ENCODE data around the gene MOBP. TPM values are rescaled to one million over a fixed set of nuclear protein-coding genes. Genes with fewer than 3 reads are reported as not detected.

Gene MOBP
- total and polyA plus RNA-seq, 4 experiments from 2014 or later = not detected

DNA sequence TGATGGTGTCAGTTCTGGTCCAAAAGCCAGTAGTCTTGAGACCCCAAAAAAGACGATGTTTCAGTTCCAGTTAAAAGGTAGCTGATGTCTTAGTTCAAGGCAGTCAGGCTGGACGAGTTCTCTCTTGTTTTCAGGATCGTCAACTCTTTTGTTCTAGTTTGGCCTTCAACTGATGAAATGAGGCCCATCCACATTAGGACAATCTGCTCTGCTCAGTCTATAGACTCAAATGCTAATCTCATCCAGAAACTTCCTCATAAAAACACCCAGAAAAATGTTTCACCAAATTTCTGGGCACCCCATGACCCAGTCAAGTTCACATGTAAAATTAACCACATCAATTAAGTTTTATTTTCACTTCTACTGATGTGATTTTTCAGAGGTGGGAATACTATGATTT lies 74.0 kb downstream of the MOBP start:
- Mint-ChIP-seq H3K27ac (no peak overlapping the region), H3K4me3 (no peak overlapping the region), H3K27me3 (peaks cover 6 to 11% of the 10 kb centered on the region in 2 donors), H3K4me1 (peaks cover 4 to 5% (median 4%) of the 10 kb centered on the region in 4 donors), H3K9me3 (no peaks in the 10 kb centered on the region), H3K36me3 (no peaks in the 10 kb centered on the region)
- Histone ChIP-seq H3K27ac (ENCODE audit: low read depth, low read length) (no peak overlapping the region), H3K27me3 (ENCODE audit: insufficient read depth, low read length) (no peaks in the 10 kb centered on the region), H3K9me3 (ENCODE audit: control insufficient read depth in 1 of 2, low read length in 2 of 2) (no peaks in the 10 kb centered on the region), H3K4me1 (ENCODE audit: insufficient read depth, low read length) (no peaks in the 10 kb centered on the region), H3K36me3 (ENCODE audit: insufficient read depth, low read length) (no peaks in the 10 kb centered on the region), H3K4me3 (ENCODE audit: low read length in 2 of 2) (no peak overlapping the region)
- ChIA-PET CTCF (ENCODE audit: partially characterized antibody) (no interaction called here), POLR2A (ENCODE audit: partially characterized antibody) (no interaction called here)
- DNase-seq = no peak
- intact Hi-C loops (cut with micrococcal nuclease) = no loop called here

DNA sequence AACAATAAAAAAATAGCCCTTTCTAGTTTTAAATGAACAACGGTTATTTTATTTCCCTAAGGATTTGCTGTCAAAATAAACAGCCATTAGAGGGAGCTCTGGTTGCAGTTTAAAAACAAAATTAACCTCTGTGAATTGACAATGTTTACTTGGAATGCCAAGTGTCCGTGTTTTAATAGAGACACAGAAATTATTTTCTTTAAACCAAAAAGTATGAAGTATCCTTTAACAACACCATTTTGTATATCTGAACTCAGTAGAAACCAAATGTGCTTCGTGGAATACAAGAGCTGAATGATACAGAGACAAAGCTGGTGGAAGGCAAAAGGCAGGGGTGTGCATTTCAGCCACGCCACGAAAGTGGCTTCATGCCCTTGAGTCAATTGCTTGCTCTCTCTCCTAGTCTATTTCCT lies 74.4 kb downstream of the MOBP start:
- no peak for DNase-seq

DNA sequence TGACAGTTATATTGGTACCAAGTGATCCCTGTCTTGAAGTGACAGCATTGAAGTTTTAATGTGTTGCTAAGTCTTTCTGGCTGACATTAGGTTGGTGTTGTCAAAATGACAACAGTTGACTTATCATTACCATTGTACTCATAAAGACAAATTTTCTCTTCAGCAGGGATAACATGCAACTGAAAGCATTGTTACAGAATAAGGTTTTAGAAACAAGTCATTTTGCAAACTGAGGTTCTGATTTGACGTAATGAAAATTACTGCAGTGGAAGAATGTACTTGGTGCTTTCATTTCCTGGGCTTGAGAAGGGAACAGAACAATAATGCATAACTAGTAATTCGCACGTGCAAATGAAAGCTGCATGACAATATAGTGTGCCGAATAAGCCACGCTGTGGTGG lies 75.1 kb downstream of the MOBP start:
- ChIA-PET POLR2A (ENCODE audit: partially characterized antibody) (no interaction called here), CTCF (ENCODE audit: partially characterized antibody) (no interaction called here)
- H3K4me3 Mint-ChIP-seq = peak overlapping the region in 1 of 8 donors; percentile 40
- no peak for DNase-seq
- H3K36me3 ChIP-seq (ENCODE audit: insufficient read depth, low read length) = no peaks in the 10 kb centered on the region
- H3K27ac ChIP-seq (ENCODE audit: low read depth, low read length) = no peak overlapping the region
- no peaks in the 10 kb centered on the region for H3K9me3 Mint-ChIP-seq
- H3K27me3 ChIP-seq (ENCODE audit: insufficient read depth, low read length) = no peaks in the 10 kb centered on the region
- no peak overlapping the region for H3K4me3 ChIP-seq (ENCODE audit: low read length in 2 of 2)
- peak overlapping the region in 1 of 7 donors; percentile 37 for H3K27ac Mint-ChIP-seq
- H3K27me3 Mint-ChIP-seq = peaks cover 11% of the 10 kb centered on the region in 2 donors
- no peaks in the 10 kb centered on the region for H3K36me3 Mint-ChIP-seq
- H3K9me3 ChIP-seq (ENCODE audit: control insufficient read depth in 1 of 2, low read length in 2 of 2) = no peaks in the 10 kb centered on the region
- H3K4me1 ChIP-seq (ENCODE audit: insufficient read depth, low read length) = no peaks in the 10 kb centered on the region
- peaks cover 4 to 5% (median 4%) of the 10 kb centered on the region in 4 donors for H3K4me1 Mint-ChIP-seq
- intact Hi-C loops (cut with micrococcal nuclease) = no loop called here

More for the DNA sequence above, 74.4 kb downstream of the MOBP start:
- POLR2A ChIA-PET (ENCODE audit: partially characterized antibody) = no interaction called here
- intact Hi-C loops (cut with micrococcal nuclease) = no loop called here
- Mint-ChIP-seq H3K27me3 (peaks cover 8 to 11% of the 10 kb centered on the region in 2 donors), H3K9me3 (no peaks in the 10 kb centered on the region), H3K4me3 (peak overlapping the region in 1 of 8 donors; percentile 8), H3K36me3 (no peaks in the 10 kb centered on the region), H3K27ac (no peak overlapping the region), H3K4me1 (peaks cover 4 to 5% (median 4%) of the 10 kb centered on the region in 4 donors)
- CTCF ChIA-PET (ENCODE audit: partially characterized antibody) = no interaction called here
- Histone ChIP-seq H3K9me3 (ENCODE audit: control insufficient read depth in 1 of 2, low read length in 2 of 2) (no peaks in the 10 kb centered on the region), H3K27ac (ENCODE audit: low read depth, low read length) (no peak overlapping the region), H3K36me3 (ENCODE audit: insufficient read depth, low read length) (no peaks in the 10 kb centered on the region), H3K4me1 (ENCODE audit: insufficient read depth, low read length) (no peaks in the 10 kb centered on the region), H3K4me3 (ENCODE audit: low read length in 2 of 2) (no peak overlapping the region), H3K27me3 (ENCODE audit: insufficient read depth, low read length) (no peaks in the 10 kb centered on the region)

DNA sequence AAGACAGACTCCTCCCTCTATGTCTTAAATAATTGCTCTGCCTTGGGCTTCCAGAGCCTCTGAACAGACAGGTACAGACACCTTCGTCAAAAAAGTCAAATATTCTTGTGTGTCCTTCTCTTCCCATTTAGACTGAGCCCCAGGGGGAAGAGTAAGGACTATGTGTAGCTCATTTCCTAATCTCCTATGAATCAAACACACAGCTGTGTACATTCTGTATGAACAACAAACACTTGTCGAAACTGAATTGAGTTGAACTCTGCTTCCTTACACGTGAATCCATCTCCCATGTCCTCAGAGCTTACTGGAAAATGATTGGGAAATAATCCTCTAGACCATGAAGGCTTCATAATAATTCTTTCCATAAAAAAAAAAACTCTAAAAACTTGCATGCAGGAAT lies 80.8 kb downstream of the MOBP start:
- H3K4me3 Mint-ChIP-seq = no peak overlapping the region
- ChIA-PET POLR2A (ENCODE audit: partially characterized antibody) (no interaction called here), CTCF (ENCODE audit: partially characterized antibody) (no interaction called here)
- no peaks in the 10 kb centered on the region for H3K4me1 ChIP-seq (ENCODE audit: insufficient read depth, low read length)
- H3K4me3 ChIP-seq (ENCODE audit: low read length in 2 of 2) = no peak overlapping the region
- no peak overlapping the region for H3K27ac Mint-ChIP-seq
- H3K4me1 Mint-ChIP-seq = no peaks in the 10 kb centered on the region
- no peaks in the 10 kb centered on the region for H3K27me3 ChIP-seq (ENCODE audit: insufficient read depth, low read length)
- no peaks in the 10 kb centered on the region for H3K36me3 Mint-ChIP-seq
- no peaks in the 10 kb centered on the region for H3K9me3 ChIP-seq (ENCODE audit: control insufficient read depth in 1 of 2, low read length in 2 of 2)
- no peak for DNase-seq
- H3K27ac ChIP-seq (ENCODE audit: low read depth, low read length) = no peak overlapping the region
- peaks cover 21 to 24% of the 10 kb centered on the region in 2 donors for H3K27me3 Mint-ChIP-seq
- H3K9me3 Mint-ChIP-seq = peaks cover 0 to 20% (median 10%) of the 10 kb centered on the region in 8 donors
- intact Hi-C loops (cut with micrococcal nuclease) = no loop called here
- H3K36me3 ChIP-seq (ENCODE audit: insufficient read depth, low read length) = no peaks in the 10 kb centered on the region

DNA sequence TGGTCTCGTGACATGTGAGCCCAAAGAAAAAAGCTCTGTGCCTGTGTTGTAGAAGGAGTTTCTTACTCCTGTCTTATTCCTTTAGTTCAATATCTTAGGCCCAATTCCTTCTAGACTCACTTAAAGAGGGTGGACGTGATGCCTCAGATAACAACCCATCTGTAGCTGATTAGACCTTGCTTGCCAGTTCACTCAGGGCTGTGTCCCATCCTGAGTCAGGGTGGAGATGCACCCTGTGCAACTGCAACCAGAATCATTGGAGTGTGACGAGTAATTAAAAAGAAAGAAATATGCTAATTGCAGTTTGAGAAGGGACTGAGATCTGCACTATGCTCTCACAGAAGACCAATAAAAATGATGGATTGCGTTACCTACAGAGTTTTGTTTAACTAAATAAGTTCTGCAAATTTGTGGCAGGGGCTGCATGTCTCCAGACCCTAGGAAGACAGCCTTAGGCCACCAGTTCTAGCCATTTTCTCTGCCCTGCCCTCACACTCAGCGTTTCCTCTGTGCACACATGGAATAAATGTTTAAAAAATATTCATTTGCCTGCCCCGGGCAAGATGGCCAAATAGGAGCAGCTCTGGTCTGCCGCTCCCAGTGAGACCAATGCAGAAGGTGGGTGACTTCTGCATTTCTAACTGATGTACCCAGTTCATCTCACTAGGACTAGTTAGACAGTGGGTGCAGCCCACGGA lies 83.0 kb downstream of the MOBP start:
- DNase-seq = no peak
- CTCF ChIA-PET (ENCODE audit: partially characterized antibody) = no interaction called here
- Mint-ChIP-seq H3K4me1 (no peaks in the 10 kb centered on the region), H3K36me3 (no peaks in the 10 kb centered on the region), H3K27ac (no peak overlapping the region), H3K27me3 (peaks cover 15 to 18% of the 10 kb centered on the region in 2 donors), H3K4me3 (no peak overlapping the region), H3K9me3 (peaks cover 0 to 31% (median 20%) of the 10 kb centered on the region in 8 donors)
- no peaks in the 10 kb centered on the region for H3K27me3 ChIP-seq (ENCODE audit: insufficient read depth, low read length)
- H3K36me3 ChIP-seq (ENCODE audit: insufficient read depth, low read length) = no peaks in the 10 kb centered on the region
- POLR2A ChIA-PET (ENCODE audit: partially characterized antibody) = no interaction called here
- no peaks in the 10 kb centered on the region for H3K4me1 ChIP-seq (ENCODE audit: insufficient read depth, low read length)
- no peak overlapping the region for H3K4me3 ChIP-seq (ENCODE audit: low read length in 2 of 2)
- H3K27ac ChIP-seq (ENCODE audit: low read depth, low read length) = no peak overlapping the region
- intact Hi-C loops (cut with micrococcal nuclease) = no loop called here
- H3K9me3 ChIP-seq (ENCODE audit: control insufficient read depth in 1 of 2, low read length in 2 of 2) = no peaks in the 10 kb centered on the region

Other genes starting within 250 kb of the MOBP start
- under 1 TPM; 0.29 to 0.33 TPM for gene CX3CR1, start 187.6 kb upstream of the MOBP start, total RNA-seq
- gene CX3CR1, start 187.6 kb upstream of the MOBP start, polyA plus RNA-seq = 1 to 10 TPM; 1.6 to 3.7 TPM
- 1 to 10 TPM; 5.3 to 6.9 TPM for gene CCR8, start 138.0 kb upstream of the MOBP start, total RNA-seq
- 10 to 100 TPM in 1 of 2 donors, 1 to 10 TPM in 1; 5.6 to 12.3 TPM for gene CCR8, start 138.0 kb upstream of the MOBP start, polyA plus RNA-seq
- 10 to 100 TPM; 46.0 to 53.5 TPM for gene SLC25A38, start 84.3 kb upstream of the MOBP start, total RNA-seq
- 10 to 100 TPM; 44.5 to 55.5 TPM for gene SLC25A38, start 84.3 kb upstream of the MOBP start, polyA plus RNA-seq
- 1,000 to 10,000 TPM; 1,582 to 1,688 TPM for gene RPSA, start 61.0 kb upstream of the MOBP start, total RNA-seq
- 1,000 to 10,000 TPM; 1,062 to 1,312 TPM for gene RPSA, start 61.0 kb upstream of the MOBP start, polyA plus RNA-seq